CD4-positive, CD25-positive, alpha-beta regulatory T cell (primary cell): Measurements from ENCODE around the gene SUPT20HL1. TPM values are rescaled to one million over a fixed set of nuclear protein-coding genes. Genes with fewer than 3 reads are reported as not detected.

Experiments used
- ATAC-seq, 2 donors: fragments of 150-1000 bp; cut with Tn5 transposase; one replicate each; pipeline ENCODE4 v1.10.0; 2021; ENCODE audit warnings: low read depth in 2 of 2, moderate number of reproducible peaks in 2 of 2, moderate library complexity in 1 of 2
- DNase-seq, 3 donors: peaks; one replicate each; pipeline versions ENCODE4 v3.0.0 to v3.0.0-alpha.2; 2012 to 2022; ENCODE audit warnings: mixed read lengths in 1 of 3
- H3K27ac ChIP-seq: one replicate; pipeline ENCODE4 v1.7.0; 2013; ENCODE audit warnings: mild to moderate bottlenecking, low read length; ENCODE audit not compliant: insufficient read depth, poor library complexity, severe bottlenecking
- H3K27me3 ChIP-seq: one replicate; pipeline ENCODE4 v1.7.0; 2013; ENCODE audit warnings: low read length; ENCODE audit not compliant: control insufficient read depth, insufficient read depth
- H3K36me3 ChIP-seq: one replicate; pipeline ENCODE4 v1.7.0; 2013; ENCODE audit warnings: mild to moderate bottlenecking, low read length, moderate library complexity; ENCODE audit not compliant: control insufficient read depth, insufficient read depth
- H3K4me1 ChIP-seq: 2 replicates; pipeline ENCODE4 v1.7.0; 2013; ENCODE audit warnings: mild to moderate bottlenecking, low read length; ENCODE audit not compliant: insufficient read depth, control insufficient read depth, poor library complexity, severe bottlenecking
- H3K4me3 ChIP-seq: one replicate; pipeline ENCODE4 v1.7.0; 2013; ENCODE audit warnings: low read depth, mild to moderate bottlenecking, low read length, moderate library complexity
- H3K9me3 ChIP-seq, 2 experiments: 1 replicate in 1 of 2; 2 replicates in 1 of 2; pipeline ENCODE4 v1.7.0; 2013; ENCODE audit warnings: low read length in 2 of 2, mild to moderate bottlenecking in 1 of 2, moderate library complexity in 1 of 2; ENCODE audit not compliant: control insufficient read depth in 2 of 2
- H3K27ac Mint-ChIP-seq, 3 donors: one replicate each; pipeline ENCODE4 v1.8.0; 2020 to 2022; ENCODE audit warnings: mild to moderate bottlenecking in 3 of 3, mixed read lengths in 3 of 3, moderate library complexity in 2 of 3
- H3K27me3 Mint-ChIP-seq: one replicate; pipeline ENCODE4 v1.8.0; 2022; ENCODE audit warnings: mild to moderate bottlenecking, mixed read lengths
- H3K36me3 Mint-ChIP-seq: one replicate; pipeline ENCODE4 v1.8.0; 2020; ENCODE audit warnings: mixed read lengths
- H3K4me1 Mint-ChIP-seq, 4 donors: one replicate each; pipeline ENCODE4 v1.8.0; 2020 to 2022; ENCODE audit warnings: mixed read lengths in 4 of 4, mild to moderate bottlenecking in 1 of 4
- H3K4me3 Mint-ChIP-seq, 4 donors: one replicate each; pipeline ENCODE4 v1.8.0; 2020 to 2022; ENCODE audit warnings: mild to moderate bottlenecking in 4 of 4, mixed read lengths in 4 of 4, moderate library complexity in 3 of 4
- H3K9me3 Mint-ChIP-seq, 7 donors: one replicate each; pipeline ENCODE4 v1.8.0; 2020 to 2022; ENCODE audit warnings: mixed read lengths in 7 of 7, mild to moderate bottlenecking in 3 of 7, moderate library complexity in 2 of 7
- polyA plus RNA-seq, 4 donors: library from polyadenylated mRNA; unstranded; fragments of 300-500 nt; fragmentation: Illumina TruSeq; gene quantifications; one replicate each; pipeline ENCODE4 v1.2.3, GENCODE V29; 2021
- total RNA-seq: library from RNA; stranded (reverse); gene quantifications from one replicate; pipeline ENCODE4 v1.2.3, GENCODE V29; 2022

SUPT20HL1 gene
- total and polyA plus RNA-seq, 5 donors from 2014 or later, result not detected

DNA sequence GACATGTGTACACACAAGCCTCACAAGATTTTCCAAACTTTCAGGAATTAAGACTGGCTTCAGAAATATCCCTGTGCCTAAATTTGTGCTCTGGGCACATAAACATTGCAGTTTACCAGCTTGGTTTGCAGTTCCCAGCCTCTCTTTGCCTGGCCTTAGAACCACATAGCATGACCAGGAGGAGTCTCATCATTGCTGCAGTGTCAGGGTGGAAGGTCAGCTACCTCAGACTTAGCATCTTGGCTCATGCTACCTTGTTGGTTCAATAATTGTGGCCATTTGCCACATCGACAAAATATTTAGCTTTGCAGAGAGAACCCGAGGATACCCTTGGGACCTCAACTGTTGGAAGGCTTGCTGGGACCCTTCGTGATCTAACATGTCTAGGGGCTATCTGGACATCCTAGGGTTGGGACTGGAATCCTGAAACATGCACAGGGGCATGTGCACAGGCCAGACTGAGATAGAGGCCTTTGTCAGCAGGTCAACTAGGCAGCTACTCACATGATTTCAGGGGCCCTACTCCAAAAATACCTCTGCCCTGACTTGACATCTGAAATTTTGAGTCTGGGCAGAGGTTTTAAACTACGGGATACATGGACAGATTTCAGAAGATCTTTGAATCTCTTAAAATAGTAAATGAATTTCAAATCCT, 38.6 kb upstream of the SUPT20HL1 start:
- H3K9me3 Mint-ChIP-seq, result no peaks in the 10 kb centered on the region
- no peaks in the 10 kb centered on the region for H3K36me3 Mint-ChIP-seq
- no peaks in the 10 kb centered on the region for H3K4me1 Mint-ChIP-seq
- ATAC-seq, result no peak
- Histone ChIP-seq H3K9me3 (no peaks in the 10 kb centered on the region), H3K4me1 (no peaks in the 10 kb centered on the region), H3K36me3 (no peaks in the 10 kb centered on the region), H3K27me3 (peaks cover 2% of the 10 kb centered on the region), H3K27ac (no peak overlapping the region), H3K4me3 (no peak overlapping the region)
- H3K27ac Mint-ChIP-seq, result no peak overlapping the region
- no peak for DNase-seq
- H3K4me3 Mint-ChIP-seq, result no peak overlapping the region
- peaks cover 10% of the 10 kb centered on the region for H3K27me3 Mint-ChIP-seq

DNA sequence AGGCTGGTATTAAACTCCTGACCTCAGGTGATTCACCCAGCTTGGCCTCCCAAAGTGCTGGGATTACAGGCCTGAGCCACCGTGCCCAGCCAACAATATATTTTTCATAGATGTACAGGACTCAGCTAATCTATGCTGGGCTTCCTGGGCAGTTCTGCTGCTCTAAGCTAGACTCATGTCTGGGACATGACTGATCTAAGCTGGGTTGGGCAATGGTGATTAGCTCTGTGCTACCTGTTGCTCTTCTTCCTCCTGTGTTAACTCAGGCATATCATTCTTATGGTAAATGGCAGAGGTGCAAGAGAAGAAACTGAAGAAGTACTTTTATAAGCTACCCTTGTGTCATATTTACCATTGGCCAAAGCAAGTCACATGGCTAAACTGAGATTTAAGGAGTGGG, 35.2 kb upstream of the SUPT20HL1 start:
- no peaks in the 10 kb centered on the region for H3K4me1 ChIP-seq
- no peak overlapping the region for H3K4me3 ChIP-seq
- no peaks in the 10 kb centered on the region for H3K36me3 ChIP-seq
- no peaks in the 10 kb centered on the region for H3K9me3 ChIP-seq
- no peak overlapping the region for H3K27ac ChIP-seq
- H3K27me3 Mint-ChIP-seq, result peaks cover 12% of the 10 kb centered on the region
- H3K9me3 Mint-ChIP-seq, result no peaks in the 10 kb centered on the region
- H3K4me1 Mint-ChIP-seq, result no peaks in the 10 kb centered on the region
- H3K27me3 ChIP-seq, result peaks cover 2% of the 10 kb centered on the region
- no peak overlapping the region for H3K4me3 Mint-ChIP-seq
- ATAC-seq (no peak), DNase-seq (no peak)
- no peak overlapping the region for H3K27ac Mint-ChIP-seq
- H3K36me3 Mint-ChIP-seq, result no peaks in the 10 kb centered on the region

DNA sequence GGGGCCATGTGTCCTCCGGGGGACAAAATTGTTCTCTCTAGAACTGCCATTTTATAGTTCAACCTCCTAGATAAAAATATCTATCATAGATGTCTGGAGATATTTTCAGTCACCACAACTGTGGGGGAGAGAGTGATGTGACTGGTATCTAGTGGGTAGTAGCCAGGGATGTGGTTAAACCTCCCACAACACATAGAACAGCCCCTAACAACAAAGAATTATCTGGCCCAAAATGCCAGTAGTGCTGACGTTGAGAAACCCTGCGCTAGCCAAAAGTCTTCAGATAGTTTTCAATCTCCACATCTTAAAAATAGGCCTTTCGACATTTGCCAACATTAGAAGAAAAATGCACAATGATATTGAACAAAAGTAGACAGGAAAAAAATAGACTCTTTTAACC, 27.6 kb upstream of the SUPT20HL1 start:
- no peak for ATAC-seq
- H3K27me3 Mint-ChIP-seq, result peaks cover 5% of the 10 kb centered on the region
- H3K4me3 Mint-ChIP-seq, result no peak overlapping the region

DNA sequence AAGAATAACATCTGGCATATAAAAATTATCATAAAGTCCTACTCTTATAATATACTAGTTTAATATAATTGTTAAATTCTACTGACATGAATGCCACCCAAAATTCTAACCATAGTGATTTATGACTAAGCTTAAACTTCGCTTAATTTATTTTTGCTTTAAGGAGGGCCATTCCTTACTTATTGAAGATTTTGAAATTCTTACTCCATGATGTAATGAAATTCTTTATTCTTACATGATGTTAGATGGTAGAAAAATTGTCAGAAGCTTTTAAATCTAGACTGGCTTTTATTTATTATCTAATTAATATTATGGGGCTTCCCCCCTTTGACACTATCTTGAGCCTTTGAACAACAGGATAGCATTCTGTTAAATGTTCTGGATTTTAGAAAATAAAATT, 27.1 kb upstream of the SUPT20HL1 start:
- no peak for ATAC-seq
- no peaks in the 10 kb centered on the region for H3K4me1 ChIP-seq

More for the DNA sequence above, 27.6 kb upstream of the SUPT20HL1 start:
- Histone ChIP-seq H3K27ac (no peak overlapping the region), H3K36me3 (no peaks in the 10 kb centered on the region), H3K4me1 (no peaks in the 10 kb centered on the region), H3K4me3 (no peak overlapping the region), H3K27me3 (no peaks in the 10 kb centered on the region), H3K9me3 (no peaks in the 10 kb centered on the region)
- H3K36me3 Mint-ChIP-seq, result no peaks in the 10 kb centered on the region
- peaks cover 0 to 3% (median 1%) of the 10 kb centered on the region in 7 donors for H3K9me3 Mint-ChIP-seq
- H3K4me1 Mint-ChIP-seq, result no peaks in the 10 kb centered on the region
- no peak overlapping the region for H3K27ac Mint-ChIP-seq
- DNase-seq, result no peak

DNA sequence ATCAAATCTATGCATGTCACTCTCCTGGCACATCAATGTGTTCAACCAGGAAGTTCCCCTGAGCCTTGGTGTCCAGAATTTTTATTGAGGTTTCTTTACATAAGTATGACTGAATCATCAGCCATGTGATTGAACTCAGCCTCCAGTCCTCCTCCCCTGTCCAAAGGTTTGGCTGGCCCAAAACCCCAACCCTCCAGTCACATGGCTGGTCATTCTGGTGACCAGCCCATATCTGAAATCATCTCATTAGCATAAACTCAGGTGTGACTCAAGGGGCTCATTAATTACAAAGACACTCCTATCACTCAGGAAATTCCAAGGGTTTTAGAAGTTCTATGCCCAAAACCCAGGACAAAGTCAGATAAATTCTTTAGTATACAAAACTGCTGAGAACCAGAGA, 26.0 kb upstream of the SUPT20HL1 start:
- DNase-seq, result no peak
- Mint-ChIP-seq H3K27me3 (peaks cover 5% of the 10 kb centered on the region), H3K9me3 (peaks cover 0 to 3% (median 1%) of the 10 kb centered on the region in 7 donors)

More for the DNA sequence above, 27.1 kb upstream of the SUPT20HL1 start:
- Mint-ChIP-seq H3K27ac (no peak overlapping the region), H3K4me3 (no peak overlapping the region), H3K4me1 (no peaks in the 10 kb centered on the region), H3K9me3 (peaks cover 0 to 3% (median 1%) of the 10 kb centered on the region in 7 donors), H3K27me3 (peaks cover 5% of the 10 kb centered on the region), H3K36me3 (no peaks in the 10 kb centered on the region)
- no peak overlapping the region for H3K4me3 ChIP-seq
- H3K27me3 ChIP-seq, result no peaks in the 10 kb centered on the region
- H3K9me3 ChIP-seq, result no peaks in the 10 kb centered on the region
- no peaks in the 10 kb centered on the region for H3K36me3 ChIP-seq
- H3K27ac ChIP-seq, result no peak overlapping the region
- DNase-seq, result no peak

DNA sequence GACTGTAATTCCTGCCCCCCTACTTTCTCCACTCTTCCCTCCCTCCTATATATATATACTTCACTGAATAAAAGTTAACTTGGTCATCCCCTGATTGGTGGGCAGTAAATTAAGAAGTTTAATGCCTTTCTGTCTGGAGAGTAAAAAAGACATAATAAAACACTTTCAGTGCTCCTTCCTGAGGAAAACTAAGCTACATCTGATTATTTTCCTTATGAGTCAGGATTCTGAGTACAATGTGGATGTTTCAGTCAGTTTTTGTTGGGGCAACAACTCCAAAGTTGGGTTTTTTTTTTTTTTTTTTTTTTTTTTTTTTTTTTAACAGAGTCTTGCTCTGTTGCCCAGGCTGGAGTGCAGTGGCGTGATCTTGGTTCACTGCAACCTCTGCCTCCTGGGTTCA, 24.6 kb upstream of the SUPT20HL1 start:
- no peaks in the 10 kb centered on the region for H3K9me3 ChIP-seq
- Mint-ChIP-seq H3K27ac (no peak overlapping the region), H3K4me3 (no peak overlapping the region), H3K36me3 (no peaks in the 10 kb centered on the region), H3K9me3 (peaks cover 0 to 3% (median 1%) of the 10 kb centered on the region in 7 donors), H3K4me1 (no peaks in the 10 kb centered on the region), H3K27me3 (no peaks in the 10 kb centered on the region)
- no peak overlapping the region for H3K4me3 ChIP-seq
- no peaks in the 10 kb centered on the region for H3K27me3 ChIP-seq
- no peak overlapping the region for H3K27ac ChIP-seq
- no peaks in the 10 kb centered on the region for H3K4me1 ChIP-seq
- DNase-seq (no peak), ATAC-seq (no peak)
- no peaks in the 10 kb centered on the region for H3K36me3 ChIP-seq

More for the DNA sequence above, 26.0 kb upstream of the SUPT20HL1 start:
- H3K36me3 ChIP-seq, result no peaks in the 10 kb centered on the region
- H3K4me1 ChIP-seq, result no peaks in the 10 kb centered on the region
- no peaks in the 10 kb centered on the region for H3K9me3 ChIP-seq
- Mint-ChIP-seq H3K4me1 (no peaks in the 10 kb centered on the region), H3K36me3 (no peaks in the 10 kb centered on the region), H3K27ac (no peak overlapping the region), H3K4me3 (no peak overlapping the region)
- H3K4me3 ChIP-seq, result no peak overlapping the region
- no peak overlapping the region for H3K27ac ChIP-seq
- no peak for ATAC-seq
- no peaks in the 10 kb centered on the region for H3K27me3 ChIP-seq

DNA sequence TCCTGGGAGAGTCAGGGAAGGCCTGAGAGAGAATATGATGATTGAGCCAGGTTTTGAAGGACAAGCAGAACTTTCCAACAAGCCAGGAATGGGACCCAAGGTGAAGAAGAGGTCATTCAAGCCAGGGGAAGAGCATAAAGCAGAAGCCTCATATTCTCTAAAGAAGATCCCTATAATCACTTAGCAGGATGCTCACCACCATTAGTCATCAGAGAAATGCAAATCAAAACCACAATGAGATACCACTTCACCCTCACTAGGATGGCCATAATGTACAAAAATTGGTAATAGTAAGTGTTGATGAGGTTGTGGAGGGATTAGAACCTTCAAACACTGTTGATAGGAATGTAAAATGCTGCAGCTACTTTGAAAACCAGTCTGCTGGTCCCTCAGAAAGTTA, 20.5 kb upstream of the SUPT20HL1 start:
- no peak for DNase-seq
- no peaks in the 10 kb centered on the region for H3K27me3 Mint-ChIP-seq
- no peaks in the 10 kb centered on the region for H3K36me3 Mint-ChIP-seq

DNA sequence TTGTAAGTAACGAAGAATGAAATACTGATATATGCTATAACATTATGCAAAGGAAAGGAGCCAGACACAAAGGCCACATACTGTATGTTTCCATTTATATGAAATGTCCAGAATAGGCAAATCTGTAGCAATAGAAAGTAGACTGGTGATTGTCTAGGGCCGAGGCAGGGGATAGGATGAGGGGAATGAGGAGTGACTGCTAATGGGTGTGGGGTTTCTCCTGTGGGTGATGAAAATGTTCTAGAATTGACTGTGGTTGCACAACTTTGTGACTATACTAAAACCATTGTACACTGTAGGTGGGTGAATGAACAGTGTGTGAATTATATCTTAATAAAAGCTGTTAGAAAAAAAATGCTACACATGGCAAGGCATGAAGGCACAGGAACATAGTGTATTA, 19.9 kb upstream of the SUPT20HL1 start:
- Mint-ChIP-seq H3K4me1 (peaks cover 0 to 7% (median 2%) of the 10 kb centered on the region in 4 donors), H3K9me3 (no peaks in the 10 kb centered on the region), H3K36me3 (no peaks in the 10 kb centered on the region), H3K27me3 (no peaks in the 10 kb centered on the region), H3K27ac (no peak overlapping the region), H3K4me3 (no peak overlapping the region)
- Histone ChIP-seq H3K9me3 (no peaks in the 10 kb centered on the region), H3K36me3 (no peaks in the 10 kb centered on the region), H3K4me3 (no peak overlapping the region), H3K27ac (no peak overlapping the region), H3K27me3 (no peaks in the 10 kb centered on the region), H3K4me1 (no peaks in the 10 kb centered on the region)
- ATAC-seq, result no peak
- DNase-seq, result no peak

More for the DNA sequence above, 20.5 kb upstream of the SUPT20HL1 start:
- Histone ChIP-seq H3K4me1 (no peaks in the 10 kb centered on the region), H3K27ac (no peak overlapping the region), H3K36me3 (no peaks in the 10 kb centered on the region), H3K4me3 (no peak overlapping the region), H3K9me3 (no peaks in the 10 kb centered on the region), H3K27me3 (no peaks in the 10 kb centered on the region)
- no peak overlapping the region for H3K4me3 Mint-ChIP-seq
- peaks cover 0 to 7% (median 2%) of the 10 kb centered on the region in 4 donors for H3K4me1 Mint-ChIP-seq
- no peak overlapping the region for H3K27ac Mint-ChIP-seq
- no peaks in the 10 kb centered on the region for H3K9me3 Mint-ChIP-seq
- ATAC-seq, result no peak
